HepG2 (cell line): ENCODE data around the gene LIM2. TPM values are rescaled to one million over a fixed set of nuclear protein-coding genes. Genes with fewer than 3 reads are reported as not detected.

Experiments used
- BCL3 ChIP-seq: sonication (generic); formaldehyde crosslinking; IDR thresholded peaks from 2 replicates; pipeline ENCODE4 v1.5.1; 2020; ENCODE audit warnings: mild to moderate bottlenecking, missing genetic modification reagents, moderate library complexity
- ELF3 ChIP-seq: IDR thresholded peaks from 2 replicates; pipeline ENCODE4 v1.6.1; 2016; ENCODE audit warnings: missing genetic modification reagents, missing compliant biosample characterization
- HOXA7 ChIP-seq: sonication (generic); formaldehyde crosslinking; IDR thresholded peaks from 2 replicates; pipeline ENCODE4 v1.8.1; 2022; ENCODE audit warnings: mild to moderate bottlenecking, missing genetic modification reagents, moderate library complexity
- KDM5A ChIP-seq: fragments of 200-600 bp; sonication (generic); IDR thresholded peaks from 2 replicates; pipeline ENCODE4 v1.7.0; 2018; ENCODE audit warnings: antibody characterized with exemption, mild to moderate bottlenecking, low read length, borderline replicate concordance
- NR2F6 ChIP-seq, 2 experiments: IDR thresholded peaks; 2 replicates each; pipeline ENCODE4 v1.6.1; 2016; ENCODE audit warnings: antibody characterized with exemption in 1 of 2, mild to moderate bottlenecking in 1 of 2
- TFDP1 ChIP-seq: IDR thresholded peaks from 2 replicates; pipeline ENCODE4 v1.6.1; 2016; ENCODE audit warnings: missing compliant biosample characterization, missing genetic modification reagents, borderline replicate concordance
- ZC3H13 ChIP-seq: sonication (generic); formaldehyde crosslinking; IDR thresholded peaks from 2 replicates; pipeline ENCODE4 v1.8.1; 2023; ENCODE audit warnings: mild to moderate bottlenecking, missing genetic modification reagents, moderate library complexity
- ZFY ChIP-seq: sonication (generic); formaldehyde crosslinking; IDR thresholded peaks from 2 replicates; pipeline ENCODE4 v1.4.0; 2020; ENCODE audit warnings: missing genetic modification reagents
- ZMAT5 ChIP-seq: sonication (generic); formaldehyde crosslinking; IDR thresholded peaks from 2 replicates; pipeline ENCODE4 v1.5.0; 2020; ENCODE audit warnings: mild to moderate bottlenecking, low read depth, missing genetic modification reagents, borderline replicate concordance
- polyA plus RNA-seq, 8 experiments: library from polyadenylated mRNA; depleted of rRNA in 3 of 8; stranded (reverse) in 7 of 8; unstranded in 1 of 8; fragments of >200 nt; fragmentation: Illumina TruSeq in 4 of 8; extraction: Trizol in 4 of 8; gene quantifications; 2 replicates each; pipeline versions ENCODE4 v1.2.1 to v1.2.3, GENCODE V29; 2011 to 2016; ENCODE audit warnings: low read depth in 4 of 8, missing spikeins in 1 of 8, mixed read lengths in 1 of 8; ENCODE audit not compliant: insufficient read depth in 1 of 8
- total RNA-seq, 5 experiments: library from RNA; depleted of rRNA; stranded (reverse); fragments of >200 nt; fragmentation: Illumina TruSeq; extraction: Trizol; gene quantifications; 2 replicates each; pipeline ENCODE4 v1.2.3, GENCODE V29; 2016; ENCODE audit warnings: low read depth in 1 of 5

Gene LIM2
- total and polyA plus RNA-seq, 2 of the 13 experiments (the other 11 are each of a cell fraction or from before 2014, with no cell fraction given): 1.3 TPM; not detected in 1

- TF ChIP-seq KDM5A (no peak; the same call in 1 of the 2 replicates), ZMAT5 (CRISPR knock-in tag) (no peak), NR2F6 (IDR thresholded peaks at IDR 0.05) (no peak; the same call in 1 of the 2 replicates), NR2F6 (CRISPR knock-in tag; IDR thresholded peaks at IDR 0.05) (peak; percentile 62), ELF3 (CRISPR knock-in tag) (peak; percentile 16; the same call in 1 of the 2 replicates), ZC3H13 (CRISPR knock-in tag) (peak; percentile 69; the same call in 1 of the 2 replicates), TFDP1 (CRISPR knock-in tag) (no peak), ZFY (CRISPR knock-in tag) (peak; percentile 60), BCL3 (0 out of 2 replicates have a peak, but pooled peaks have one; percentile 17), HOXA7 (CRISPR knock-in tag) (no peak)
These were observed 33.6 kb downstream of the LIM2 start (continued) for GRCh38 chr19:51354103-51354741.
